Measurements from ENCODE around the gene KNDC1. TPM values are rescaled to one million over a fixed set of nuclear protein-coding genes. Genes with fewer than 3 reads are reported as not detected.

KNDC1 gene
- total and polyA plus RNA-seq, 2 of the 4 experiments (the other 2 are of a cell fraction), result 0.18 to 1.1 TPM

DNA sequence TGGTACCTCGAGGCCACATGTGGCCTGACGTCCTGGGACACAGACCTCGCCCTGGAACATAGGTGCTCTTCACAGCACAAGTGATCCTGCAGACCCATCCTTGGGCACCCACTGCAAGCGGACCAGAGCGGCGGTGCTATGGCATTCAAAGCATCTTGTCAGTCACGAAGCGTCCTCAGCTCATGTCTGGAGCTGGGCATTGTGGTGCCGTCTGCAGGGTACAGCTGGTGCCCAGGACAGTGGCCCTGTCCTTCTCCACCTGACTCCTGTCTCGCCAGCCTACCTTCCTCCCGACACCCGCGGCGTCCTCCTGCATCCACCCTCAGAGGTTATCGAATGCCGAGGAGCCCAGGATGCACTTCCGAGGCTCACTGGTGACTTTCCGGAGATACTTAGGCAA, 45.8 kb upstream of the KNDC1 start:
- DNase-seq (no peak), ATAC-seq (ENCODE audit: low read depth) (no peak)
- no peak overlapping the region for H3K4me3 ChIP-seq (ENCODE audit: insufficient read depth, low read depth, low read length)
- 83% methylated on average over 16 of the region's 18 CpGs; no CpG with 5 or more reads in 1 of the 2 experiments for WGBS, 2 experiments (ENCODE audit: extremely low coverage in 2 of 2, insufficient read length in 1 of 2)
- H3K36me3 ChIP-seq (ENCODE audit: control insufficient read depth, insufficient read depth, low read length), result no peaks in the 10 kb centered on the region
- no peak overlapping the region for H3K4ac ChIP-seq (ENCODE audit: low read depth, low read length)
- H3K79me1 ChIP-seq (ENCODE audit: low read depth in 1 of 2, low read length in 2 of 2), result no peaks in the 10 kb centered on the region
- H2AFZ ChIP-seq (replicated peaks; ENCODE audit: low read length, poor library complexity), result no peak overlapping the region
- H2BK20ac ChIP-seq (ENCODE audit: low read depth, low read length), result no peak overlapping the region
- no peak overlapping the region for H3K56ac ChIP-seq (ENCODE audit: extremely low read depth, insufficient read depth, low read length)
- H3K4me1 ChIP-seq (ENCODE audit: control insufficient read depth, insufficient read depth, low read length), result no peaks in the 10 kb centered on the region
- H3K27ac ChIP-seq (ENCODE audit: insufficient read depth, low read length), result no peak overlapping the region
- in situ Hi-C loops (cut with MboI; ENCODE audit: low sequenced_read_pairs), result no loop called here
- no peak overlapping the region for H2AK9ac ChIP-seq (replicated peaks; ENCODE audit: low read depth, low read length, poor library complexity)
- H4K91ac ChIP-seq (ENCODE audit: insufficient read depth, low read depth, low read length), result no peak overlapping the region
- H3K27me3 ChIP-seq (ENCODE audit: control insufficient read depth, insufficient read depth, low read length), result no peaks in the 10 kb centered on the region
- peaks cover 5% of the 10 kb centered on the region; the same call in 1 of the 2 replicates for H3K9me3 ChIP-seq (ENCODE audit: control insufficient read depth, insufficient read depth, low read length)
- H4K8ac ChIP-seq (ENCODE audit: low read depth in 2 of 2, low read length in 2 of 2), result no peak overlapping the region
- ChIA-PET POLR2A (ENCODE audit: unreplicated experiment) (no interaction called here), CTCF (no interaction called here)
- H3K9ac ChIP-seq (ENCODE audit: low read depth, low read length), result no peak overlapping the region
- no peak overlapping the region for H4K5ac ChIP-seq (ENCODE audit: low read depth, low read length)
- no peak overlapping the region for H3K23ac ChIP-seq (ENCODE audit: low read depth, low read length)
- H2BK5ac ChIP-seq (ENCODE audit: low read depth, low read length, poor library complexity, severe bottlenecking), result no peak overlapping the region
- no TSS peak for BruUV-seq (replicated peaks)
- no peak overlapping the region for H3K4me2 ChIP-seq (ENCODE audit: low read depth, low read length)
- no peak overlapping the region for H2AK5ac ChIP-seq (ENCODE audit: low read depth, low read length)
- TF ChIP-seq MAFK (IDR thresholded peaks at IDR 0.05; ENCODE audit: low read depth, low read length), result no peak
- no peak for TF ChIP-seq FOS (IDR thresholded peaks at IDR 0.05; ENCODE audit: low read depth, low read length)
- no peak for TF ChIP-seq NFE2L2 (IDR thresholded peaks at IDR 0.05; ENCODE audit: low read depth, low read length)
- no peak for TF ChIP-seq POLR2A (IDR thresholded peaks at IDR 0.05; ENCODE audit: low read depth, low read length)
- TF ChIP-seq, protein P1, sequence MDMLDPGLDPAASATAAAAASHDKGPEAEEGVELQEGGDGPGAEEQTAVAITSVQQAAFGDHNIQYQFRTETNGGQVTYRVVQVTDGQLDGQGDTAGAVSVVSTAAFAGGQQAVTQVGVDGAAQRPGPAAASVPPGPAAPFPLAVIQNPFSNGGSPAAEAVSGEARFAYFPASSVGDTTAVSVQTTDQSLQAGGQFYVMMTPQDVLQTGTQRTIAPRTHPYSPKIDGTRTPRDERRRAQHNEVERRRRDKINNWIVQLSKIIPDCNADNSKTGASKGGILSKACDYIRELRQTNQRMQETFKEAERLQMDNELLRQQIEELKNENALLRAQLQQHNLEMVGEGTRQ (IDR thresholded peaks at IDR 0.05; ENCODE audit: low read depth, low read length), result no peak
- TF ChIP-seq, protein P2, sequence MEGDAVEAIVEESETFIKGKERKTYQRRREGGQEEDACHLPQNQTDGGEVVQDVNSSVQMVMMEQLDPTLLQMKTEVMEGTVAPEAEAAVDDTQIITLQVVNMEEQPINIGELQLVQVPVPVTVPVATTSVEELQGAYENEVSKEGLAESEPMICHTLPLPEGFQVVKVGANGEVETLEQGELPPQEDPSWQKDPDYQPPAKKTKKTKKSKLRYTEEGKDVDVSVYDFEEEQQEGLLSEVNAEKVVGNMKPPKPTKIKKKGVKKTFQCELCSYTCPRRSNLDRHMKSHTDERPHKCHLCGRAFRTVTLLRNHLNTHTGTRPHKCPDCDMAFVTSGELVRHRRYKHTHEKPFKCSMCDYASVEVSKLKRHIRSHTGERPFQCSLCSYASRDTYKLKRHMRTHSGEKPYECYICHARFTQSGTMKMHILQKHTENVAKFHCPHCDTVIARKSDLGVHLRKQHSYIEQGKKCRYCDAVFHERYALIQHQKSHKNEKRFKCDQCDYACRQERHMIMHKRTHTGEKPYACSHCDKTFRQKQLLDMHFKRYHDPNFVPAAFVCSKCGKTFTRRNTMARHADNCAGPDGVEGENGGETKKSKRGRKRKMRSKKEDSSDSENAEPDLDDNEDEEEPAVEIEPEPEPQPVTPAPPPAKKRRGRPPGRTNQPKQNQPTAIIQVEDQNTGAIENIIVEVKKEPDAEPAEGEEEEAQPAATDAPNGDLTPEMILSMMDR (conservative IDR thresholded peaks at IDR 0.05; ENCODE audit: low read depth, low read length), result no peak
- no peak for TF ChIP-seq MAZ (IDR thresholded peaks at IDR 0.05; ENCODE audit: borderline replicate concordance, low read depth, low read length)
- no peak overlapping the region for H2BK15ac ChIP-seq (ENCODE audit: low read depth, low read length)
- H4K20me1 ChIP-seq (ENCODE audit: insufficient read depth, low read length), result no peaks in the 10 kb centered on the region
- intact Hi-C loops (cut with micrococcal nuclease), result no loop called here
- H3K9me1 ChIP-seq (ENCODE audit: insufficient read depth, low read length), result no peaks in the 10 kb centered on the region
- no peak overlapping the region for H2BK120ac ChIP-seq (ENCODE audit: low read depth, low read length)
- dilution Hi-C loops (cut with HindIII; ENCODE audit: low sequenced_read_pairs, unreplicated experiment), result no loop called here
- no peak overlapping the region for H3K14ac ChIP-seq (replicated peaks; ENCODE audit: low read depth, low read length)
- H3K18ac ChIP-seq (ENCODE audit: low read depth, low read length), result no peak overlapping the region
